ENCODE measurements around the gene FAM83D.

DNA sequence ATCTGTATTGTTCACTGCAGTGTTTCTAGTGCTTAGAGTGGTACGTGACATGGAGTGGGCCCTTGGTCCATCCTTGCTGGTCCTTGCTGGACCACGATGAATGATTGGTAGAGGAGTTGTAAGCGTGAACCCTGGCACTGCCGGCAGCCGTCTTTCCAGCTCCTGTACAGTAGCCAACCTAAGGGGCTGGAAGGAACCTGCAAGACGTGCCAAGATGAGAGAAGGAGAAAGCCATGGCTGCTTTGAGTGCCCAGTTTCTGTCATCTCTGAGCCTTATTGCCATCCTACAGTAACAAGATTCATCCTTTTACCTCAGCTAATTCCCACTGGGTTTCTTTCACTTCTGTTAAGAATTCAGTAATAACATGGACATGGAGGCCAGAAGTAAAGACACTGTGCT is 41.9 kb downstream of the FAM83D start:
- TF ChIP-seq GABPA (IDR thresholded peaks at IDR 0.05; ENCODE audit: borderline replicate concordance, insufficient read depth, low read length), result no peak
- TF ChIP-seq CBX8 (IDR thresholded peaks at IDR 0.05; ENCODE audit: borderline replicate concordance, low read depth, low read length), result no peak
- no peak for TF ChIP-seq EZH2 (IDR thresholded peaks at IDR 0.05; ENCODE audit: low read depth, low read length, severe bottlenecking)
- no peak for TF ChIP-seq CTCF (IDR thresholded peaks at IDR 0.05; ENCODE audit: control extremely low read depth in 1 of 3, insufficient read depth in 1 of 3, low read depth in 1 of 3, low read length in 3 of 3)
- TF ChIP-seq GTF2F1 (IDR thresholded peaks at IDR 0.05; ENCODE audit: borderline replicate concordance, low read depth, low read length), result no peak
- TF ChIP-seq TCF12 (IDR thresholded peaks at IDR 0.05; ENCODE audit: low read depth, low read length), result no peak
- no peak for TF ChIP-seq RFX5 (IDR thresholded peaks at IDR 0.05; ENCODE audit: borderline replicate concordance, low read depth, low read length)
- TF ChIP-seq POLR2A (IDR thresholded peaks at IDR 0.05; ENCODE audit: control extremely low read depth in 1 of 2, low read depth in 2 of 2, low read length in 2 of 2), result no peak
- TF ChIP-seq HDAC6 (IDR thresholded peaks at IDR 0.05; ENCODE audit: low read depth, low read length), result no peak
- no peak for TF ChIP-seq SP1 (IDR thresholded peaks at IDR 0.05; ENCODE audit: low read depth, low read length)
- TF ChIP-seq MAX (IDR thresholded peaks at IDR 0.05), result no peak
- no peak for TF ChIP-seq CEBPB (IDR thresholded peaks at IDR 0.05; ENCODE audit: low read depth, low read length)
